AG09309 (cell line): ENCODE measurements around the gene ELF2.
A peak's percentile ranks its signal among the peaks of the same experiment; 100 is the strongest.

Source experiments
- DNase-seq: peaks from one replicate; pipeline ENCODE4 v3.0.0-alpha.2; 2010; ENCODE audit warnings: low read depth
- H3K4me3 ChIP-seq: 2 replicates; pipeline ENCODE4 v1.5.1; 2011; ENCODE audit warnings: mild to moderate bottlenecking, low read depth, low read length, moderate library complexity; ENCODE audit not compliant: control insufficient read depth
- CTCF ChIP-seq: IDR thresholded peaks from 2 replicates; pipeline ENCODE4 v1.5.1; 2011; ENCODE audit warnings: mild to moderate bottlenecking, low read depth, low read length, inconsistent platforms; ENCODE audit not compliant: insufficient read depth, control insufficient read depth; ENCODE audit errors: missing control alignments

Gene ELF2

GRCh38 chr4:139144161-139144859 lies 32.7 kb downstream of the ELF2 start:
- H3K4me3 ChIP-seq: no peak overlapping the region
- DNase-seq: peak; percentile 11
- no peak for TF ChIP-seq CTCF

- no peak for DNase-seq
These were observed 34.0 kb downstream of the ELF2 start for GRCh38 chr4:139142980-139143379.

GRCh38 chr4:139142087-139142486 lies 34.9 kb downstream of the ELF2 start:
- no peak overlapping the region for H3K4me3 ChIP-seq
- TF ChIP-seq CTCF: no peak
- DNase-seq: no peak

More at GRCh38 chr4:139142980-139143379, 34.0 kb downstream of the ELF2 start:
- TF ChIP-seq CTCF: no peak
- no peak overlapping the region for H3K4me3 ChIP-seq

GRCh38 chr4:139137763-139138162 lies 39.3 kb downstream of the ELF2 start:
- no peak for DNase-seq
- no peak overlapping the region for H3K4me3 ChIP-seq
- no peak for TF ChIP-seq CTCF

GRCh38 chr4:139134403-139134802 lies 42.6 kb downstream of the ELF2 start:
- no peak for TF ChIP-seq CTCF
- H3K4me3 ChIP-seq: no peak overlapping the region
- no peak for DNase-seq

GRCh38 chr4:139131209-139131870 lies 45.7 kb downstream of the ELF2 start:
- H3K4me3 ChIP-seq: no peak overlapping the region
- TF ChIP-seq CTCF: no peak
- no peak for DNase-seq
